ENCODE data around the gene HHIPL1.

The HHIPL1 gene

GRCh38 chr14:99696929-99697328 lies 52.0 kb downstream of the HHIPL1 start:
- DNase-seq: no peak

DNA sequence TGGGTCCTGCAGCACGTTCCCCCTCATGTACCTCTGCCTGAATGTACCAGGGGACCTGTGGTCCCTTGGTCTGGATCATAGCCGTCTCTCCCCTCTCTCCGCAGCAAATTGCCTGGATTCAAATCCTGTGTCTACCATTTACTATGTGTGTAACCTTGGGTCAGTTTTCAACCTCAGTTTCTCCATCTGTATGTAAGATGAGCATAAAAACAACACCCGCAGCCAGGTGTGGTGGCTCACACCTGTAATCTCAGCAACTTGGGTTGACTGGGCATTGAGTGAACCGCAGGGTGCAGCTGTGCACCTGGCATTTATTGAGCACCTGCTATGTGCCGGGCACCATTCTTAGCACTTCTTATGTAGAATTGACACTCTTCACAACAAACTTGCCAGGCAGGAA lies 53.3 kb downstream of the HHIPL1 start:
- DNase-seq: no peak

DNA sequence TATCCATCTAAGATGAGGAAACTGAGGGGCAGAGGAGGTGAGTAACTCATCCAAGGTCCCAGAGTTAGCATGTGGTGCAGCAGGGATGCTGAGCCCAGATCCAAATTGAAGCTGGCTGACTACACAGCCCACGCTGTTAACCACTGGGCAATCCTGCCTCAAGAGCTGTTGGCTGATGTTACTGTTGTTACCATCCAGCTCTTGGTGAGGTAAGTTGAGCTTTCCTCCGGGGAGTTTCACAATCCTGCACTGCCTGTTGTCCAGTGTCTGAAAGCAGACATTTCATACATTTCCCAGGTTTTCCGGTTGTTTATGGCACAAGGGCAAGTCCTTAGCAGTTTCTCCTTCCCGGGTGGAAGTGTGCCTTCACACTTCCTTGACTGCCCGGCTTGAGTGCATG lies 53.7 kb downstream of the HHIPL1 start:
- DNase-seq: no peak

DNA sequence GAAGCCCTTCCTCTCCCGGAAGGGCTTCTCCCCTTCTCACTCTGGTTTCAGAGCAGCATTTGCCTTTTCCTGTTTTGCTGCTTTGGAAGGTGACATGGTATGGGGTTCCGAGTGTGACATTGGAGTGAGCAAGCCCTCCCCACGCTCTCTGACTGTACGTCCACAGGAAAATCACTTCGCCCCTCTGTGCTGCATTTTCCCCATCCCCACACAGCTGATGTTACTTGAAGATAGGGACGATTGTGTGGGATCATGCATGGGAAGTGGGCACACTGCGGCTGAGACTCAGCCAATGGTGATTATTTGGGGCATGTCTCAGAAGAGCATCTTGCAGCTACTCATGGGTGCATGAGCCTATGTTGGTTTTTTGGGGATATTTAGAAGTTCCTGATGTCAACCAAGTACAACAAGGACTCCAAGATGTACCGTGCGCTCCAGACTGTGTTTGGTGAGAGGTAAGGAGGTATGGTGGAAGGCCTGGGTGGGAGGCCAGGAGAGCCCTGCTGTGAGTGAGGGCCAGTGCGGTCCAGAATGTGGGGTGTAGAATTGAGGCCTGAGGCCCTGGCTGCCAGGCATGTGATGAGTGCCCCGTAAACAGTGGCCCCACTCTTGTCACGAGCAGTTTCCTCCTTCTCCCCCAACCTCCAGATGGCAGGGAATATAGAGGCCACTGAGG lies 54.3 kb downstream of the HHIPL1 start:
- DNase-seq: no peak

GRCh38 chr14:99699861-99700260 lies 54.9 kb downstream of the HHIPL1 start:
- no peak for DNase-seq

- no peak for DNase-seq
These were observed 55.5 kb downstream of the HHIPL1 start for GRCh38 chr14:99700379-99700778.

GRCh38 chr14:99701260-99701659 lies 56.3 kb downstream of the HHIPL1 start:
- no peak for DNase-seq

DNA sequence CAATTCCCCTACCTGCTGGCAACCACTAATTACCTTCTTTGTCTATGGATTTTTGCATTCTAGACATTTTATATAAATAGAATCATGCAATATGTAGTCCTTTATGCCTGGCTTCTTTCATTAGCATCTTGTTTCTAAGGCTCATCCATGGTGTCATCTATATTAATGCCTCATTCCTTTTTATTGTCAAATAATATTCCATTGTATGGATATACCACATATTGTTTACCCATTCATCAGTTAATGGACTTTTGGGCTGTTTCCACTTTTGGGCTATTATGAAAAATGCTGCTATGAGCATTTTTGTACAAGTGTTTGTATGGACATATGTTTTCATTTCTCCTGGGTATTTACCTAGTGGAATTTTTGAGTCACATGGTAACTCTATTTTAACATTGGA lies 57.2 kb downstream of the HHIPL1 start:
- no peak for DNase-seq

DNA sequence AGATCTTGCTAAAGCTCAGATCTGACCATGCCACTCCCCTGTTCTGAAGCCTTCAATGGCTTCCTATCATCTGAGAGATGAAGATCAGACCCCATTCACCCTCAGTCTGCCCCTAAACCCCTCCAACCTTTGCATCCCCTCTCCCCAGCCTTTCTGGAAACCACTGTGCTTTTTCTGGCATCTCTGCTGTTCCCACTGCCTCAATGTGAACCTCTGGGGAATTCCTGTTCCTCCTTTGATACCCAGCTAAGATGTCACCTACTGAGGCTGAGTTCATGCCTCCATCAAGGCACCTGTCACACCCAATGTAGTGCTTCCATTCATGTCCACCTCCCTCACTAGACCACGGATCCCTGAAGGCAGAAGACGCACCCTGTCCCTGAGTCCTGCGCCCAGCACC lies 58.5 kb downstream of the HHIPL1 start:
- no peak for DNase-seq

DNA sequence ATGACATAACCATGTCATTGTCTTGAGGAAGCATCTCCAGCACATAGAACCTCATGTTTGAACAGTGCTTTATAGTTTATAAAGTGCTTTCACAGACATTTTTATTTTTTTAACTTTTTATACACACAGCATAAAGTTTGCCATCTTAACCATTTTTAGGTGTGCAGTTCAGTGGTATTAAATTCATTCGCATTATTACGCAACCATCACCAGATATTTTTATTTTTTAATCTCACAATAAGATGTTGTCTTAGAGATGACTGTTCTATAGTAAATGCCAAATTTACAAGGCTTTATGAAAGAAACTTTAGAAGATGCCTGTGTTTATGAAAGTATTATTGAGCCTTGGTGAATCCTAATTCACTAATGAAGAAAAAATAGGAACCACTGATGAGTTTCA lies 59.1 kb downstream of the HHIPL1 start:
- DNase-seq: no peak

DNA sequence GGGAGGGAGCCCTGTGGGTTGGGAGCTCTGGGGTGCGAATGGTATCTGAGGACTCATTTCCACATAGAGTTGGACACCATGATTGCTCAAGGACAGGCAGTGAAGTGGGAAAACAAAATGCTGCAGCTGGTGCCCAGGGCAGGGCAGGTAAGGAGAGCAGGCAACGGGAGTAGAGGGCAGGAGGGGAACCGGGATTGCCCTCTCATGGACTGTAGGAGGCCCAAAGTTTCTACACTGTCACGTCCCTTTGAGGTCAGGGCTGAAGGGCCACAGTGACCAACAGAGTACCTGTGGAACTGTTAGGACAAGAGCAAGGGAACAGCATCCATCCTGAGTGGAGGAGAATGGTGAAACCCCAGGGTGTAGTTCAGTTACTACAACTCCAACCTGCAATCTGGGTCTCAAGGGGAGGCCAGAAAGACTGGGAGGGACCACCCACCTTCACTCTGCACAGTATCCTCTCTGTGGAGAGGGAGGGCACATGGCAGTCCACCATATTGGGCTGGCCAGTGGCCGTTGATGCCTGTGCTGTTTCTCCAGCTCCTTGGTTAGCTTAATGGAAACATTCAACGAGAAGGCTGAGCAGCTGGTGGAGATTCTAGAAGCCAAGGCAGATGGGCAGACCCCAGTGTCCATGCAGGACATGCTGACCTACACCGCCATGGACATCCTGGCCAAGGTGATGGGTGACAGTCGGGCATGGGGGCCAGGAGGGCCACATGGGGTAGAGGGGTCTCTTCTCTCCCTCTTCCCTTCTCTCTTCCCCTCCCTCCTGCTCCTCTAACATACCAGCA lies 61.4 kb downstream of the HHIPL1 start:
- peak; percentile 53 for DNase-seq

DNA sequence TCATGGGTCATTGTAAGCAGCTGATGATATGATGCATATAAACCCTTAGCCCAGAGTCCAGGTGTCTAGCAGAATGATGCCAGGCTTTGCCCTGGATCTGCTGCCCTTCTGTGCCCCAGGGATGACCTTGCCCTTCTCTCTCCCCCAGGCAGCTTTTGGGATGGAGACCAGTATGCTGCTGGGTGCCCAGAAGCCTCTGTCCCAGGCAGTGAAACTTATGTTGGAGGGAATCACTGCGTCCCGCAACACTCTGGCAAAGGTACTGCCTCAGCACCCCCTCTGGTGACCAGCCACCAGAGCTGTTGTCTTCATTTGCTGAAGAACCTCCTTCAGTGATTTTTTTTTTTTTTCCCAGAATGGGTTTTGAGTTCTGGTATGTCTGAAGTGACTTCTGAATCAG lies 62.5 kb downstream of the HHIPL1 start:
- peak; percentile 53 for DNase-seq

DNA sequence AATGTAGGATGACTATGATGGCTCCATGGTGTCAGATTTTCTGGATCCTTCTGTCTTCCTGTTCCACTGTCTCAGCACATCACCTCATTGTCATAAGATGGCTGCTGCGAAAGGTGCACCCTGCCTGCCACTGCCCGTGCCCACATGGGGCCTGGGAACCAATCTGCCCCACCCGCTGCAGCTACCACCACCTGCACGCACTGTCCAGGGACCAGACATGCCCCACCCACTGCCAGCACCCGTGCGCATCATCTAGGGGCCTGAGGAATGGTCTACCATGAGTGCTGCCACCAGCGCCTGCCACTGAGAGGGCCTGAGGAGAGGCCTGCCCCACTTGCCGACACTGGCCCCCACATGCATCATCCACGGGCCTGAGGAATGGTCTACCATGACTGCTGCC lies 63.0 kb downstream of the HHIPL1 start:
- DNase-seq: peak; percentile 34

GRCh38 chr14:99708449-99708848 lies 63.5 kb downstream of the HHIPL1 start:
- peak; percentile 16 for DNase-seq

DNA sequence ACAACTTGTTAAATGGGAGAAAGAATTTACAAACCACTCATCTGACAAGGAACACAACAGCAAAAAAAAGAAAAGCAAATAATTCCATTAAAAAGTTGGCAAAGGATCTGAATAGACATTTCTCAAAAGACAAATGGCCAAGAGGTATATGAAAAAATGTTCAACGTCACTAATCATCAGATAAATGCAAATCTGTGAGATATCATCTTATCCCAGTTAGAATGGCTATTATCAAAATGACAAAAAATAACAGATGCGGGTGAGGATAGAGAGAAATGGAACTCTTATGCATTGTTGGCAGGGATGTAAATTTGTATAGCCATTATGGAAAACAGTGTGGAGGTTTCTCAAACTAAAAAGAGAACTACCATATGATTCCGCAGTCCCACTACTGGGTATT lies 69.0 kb downstream of the HHIPL1 start:
- no peak for DNase-seq

GRCh38 chr14:99715266-99716000 lies 70.5 kb downstream of the HHIPL1 start:
- peak; percentile 39 for DNase-seq

DNA sequence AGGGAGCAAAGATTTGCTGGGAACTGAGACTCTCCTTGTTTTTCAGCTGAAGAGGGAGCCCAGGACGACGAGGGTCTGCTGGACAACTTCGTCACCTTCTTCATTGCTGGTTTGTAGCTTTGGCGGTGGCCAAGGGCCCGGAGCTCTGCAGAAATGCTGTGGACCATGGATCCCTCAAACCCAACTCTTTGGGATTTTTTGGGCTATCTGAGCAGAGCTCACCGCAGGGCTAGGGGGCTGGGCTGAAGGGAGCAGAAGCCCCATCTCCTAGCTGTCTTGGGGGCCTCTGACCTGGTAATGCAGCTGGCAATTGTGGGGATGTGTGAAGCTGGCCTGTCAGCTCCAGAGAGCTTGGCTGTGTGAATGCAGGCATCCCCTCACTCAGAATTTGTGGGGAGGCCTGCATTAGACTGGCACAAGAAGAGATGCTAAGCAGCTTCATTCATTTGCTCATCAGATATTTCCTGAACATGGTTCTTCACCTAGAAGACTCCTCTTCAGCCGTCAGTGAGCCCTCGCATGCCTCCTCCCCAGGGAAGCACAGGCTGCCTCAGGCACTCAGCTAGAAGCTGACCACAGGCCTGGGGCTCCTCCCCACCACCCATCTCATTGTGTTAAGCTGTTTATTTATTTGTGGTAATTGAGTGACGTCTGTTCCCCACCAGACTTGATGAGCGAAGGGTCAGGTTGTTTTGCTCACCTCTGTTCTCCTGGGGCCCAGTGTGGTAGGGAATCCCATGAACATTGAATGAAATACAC lies 71.3 kb downstream of the HHIPL1 start:
- DNase-seq: peak; percentile 36

GRCh38 chr14:99716850-99717681 lies 72.1 kb downstream of the HHIPL1 start:
- peak; percentile 34 for DNase-seq

- DNase-seq: no peak
These were observed 72.7 kb downstream of the HHIPL1 start for GRCh38 chr14:99717682-99718013.

DNA sequence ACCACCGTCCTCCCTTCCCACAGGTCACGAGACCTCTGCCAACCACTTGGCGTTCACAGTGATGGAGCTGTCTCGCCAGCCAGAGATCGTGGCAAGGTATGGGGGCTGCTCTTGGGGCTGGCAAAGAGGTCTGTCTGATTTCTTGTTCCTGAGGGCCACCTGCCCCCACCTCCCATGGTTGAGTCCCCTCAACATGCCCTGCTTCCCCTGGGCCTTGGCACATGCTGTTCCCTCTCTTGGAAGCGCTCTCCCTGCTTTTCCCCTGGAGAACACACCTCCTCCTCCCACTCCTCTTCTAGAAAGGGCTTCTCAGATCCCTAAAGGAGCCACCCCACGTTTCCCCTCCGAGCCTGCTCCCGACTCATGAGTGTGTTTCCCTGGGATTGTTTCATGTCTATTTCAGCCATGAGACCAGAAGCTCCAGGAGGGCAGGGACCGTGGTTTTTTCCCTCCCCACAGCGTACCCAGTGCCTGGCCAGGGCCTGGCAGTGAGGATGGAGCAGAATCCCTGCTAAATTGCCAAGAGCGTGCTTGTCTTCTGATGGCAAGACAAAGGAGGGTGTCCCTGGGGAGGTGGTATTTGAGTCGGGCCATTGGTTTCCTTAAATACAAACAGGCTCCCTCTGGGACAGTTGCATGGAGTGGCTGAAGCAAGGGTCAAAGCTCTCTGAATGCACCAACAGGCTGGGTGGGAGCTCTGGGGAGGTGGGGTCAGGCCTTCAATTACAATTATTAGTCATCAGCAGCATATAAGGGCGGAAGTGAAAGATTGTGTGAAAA lies 73.3 kb downstream of the HHIPL1 start:
- DNase-seq: peak; percentile 43

DNA sequence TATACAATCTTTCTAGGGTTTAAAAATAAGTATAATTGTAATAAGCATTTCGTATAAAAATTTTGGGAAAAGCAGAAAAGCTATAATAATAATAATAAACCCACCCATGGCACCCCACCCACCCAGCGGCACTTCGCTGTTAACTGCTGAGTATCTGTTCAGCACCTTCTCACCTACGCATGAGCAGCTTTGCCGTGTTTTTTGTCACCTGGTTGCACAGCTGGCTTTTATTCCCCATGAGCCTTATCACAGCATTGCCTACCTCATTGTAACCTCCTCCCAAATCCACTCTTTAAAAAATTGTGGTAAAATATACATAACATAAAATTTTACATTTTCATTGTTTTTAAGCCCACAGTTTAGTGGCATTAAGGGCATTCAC lies 73.9 kb downstream of the HHIPL1 start:
- DNase-seq: peak; percentile 14
